ENCODE measurements around the gene LACC1.

Gene LACC1

DNA sequence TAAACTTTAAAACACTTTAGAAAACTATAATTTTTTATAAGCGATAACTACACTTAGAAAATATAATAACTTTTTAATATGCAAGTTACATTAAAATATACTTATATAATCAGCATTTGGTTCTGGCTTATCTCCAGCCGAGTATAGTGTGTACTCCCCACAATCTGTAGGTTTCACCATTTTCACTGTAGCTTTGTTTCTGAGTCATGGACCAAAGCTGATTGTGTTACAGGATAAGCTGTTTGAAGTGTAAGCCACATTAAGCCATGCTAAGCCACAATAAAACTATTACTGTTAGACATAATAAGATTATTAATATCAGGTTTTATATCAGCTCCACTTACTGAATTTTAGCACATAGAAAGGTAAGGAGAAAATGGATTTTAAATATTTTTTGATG is 44.0 kb upstream of the LACC1 start:
- no peak overlapping the region for H2AFZ ChIP-seq (ENCODE audit: low read length)
- no peak overlapping the region for H3K9ac ChIP-seq (ENCODE audit: low read length)
- no peaks in the 10 kb centered on the region for H3K27me3 ChIP-seq (replicated peaks; ENCODE audit: insufficient read depth, low read length)
- no peaks in the 10 kb centered on the region for H4K20me1 ChIP-seq (ENCODE audit: insufficient read depth, low read length)
- H3K27ac ChIP-seq (ENCODE audit: low read length) = no peak overlapping the region
- DNase-seq = no peak
- no peak overlapping the region for H3K4me2 ChIP-seq (ENCODE audit: low read depth, low read length)
- H3K9me3 ChIP-seq (replicated peaks; ENCODE audit: insufficient read depth, low read length) = no peaks in the 10 kb centered on the region
- no peaks in the 10 kb centered on the region for H3K36me3 ChIP-seq (replicated peaks; ENCODE audit: insufficient read depth, low read length)
- no peaks in the 10 kb centered on the region for H3K4me1 ChIP-seq (ENCODE audit: low read length)
- H3K9me2 ChIP-seq (replicated peaks; ENCODE audit: insufficient read depth, low read length) = no peaks in the 10 kb centered on the region
- TF ChIP-seq, protein P1, sequence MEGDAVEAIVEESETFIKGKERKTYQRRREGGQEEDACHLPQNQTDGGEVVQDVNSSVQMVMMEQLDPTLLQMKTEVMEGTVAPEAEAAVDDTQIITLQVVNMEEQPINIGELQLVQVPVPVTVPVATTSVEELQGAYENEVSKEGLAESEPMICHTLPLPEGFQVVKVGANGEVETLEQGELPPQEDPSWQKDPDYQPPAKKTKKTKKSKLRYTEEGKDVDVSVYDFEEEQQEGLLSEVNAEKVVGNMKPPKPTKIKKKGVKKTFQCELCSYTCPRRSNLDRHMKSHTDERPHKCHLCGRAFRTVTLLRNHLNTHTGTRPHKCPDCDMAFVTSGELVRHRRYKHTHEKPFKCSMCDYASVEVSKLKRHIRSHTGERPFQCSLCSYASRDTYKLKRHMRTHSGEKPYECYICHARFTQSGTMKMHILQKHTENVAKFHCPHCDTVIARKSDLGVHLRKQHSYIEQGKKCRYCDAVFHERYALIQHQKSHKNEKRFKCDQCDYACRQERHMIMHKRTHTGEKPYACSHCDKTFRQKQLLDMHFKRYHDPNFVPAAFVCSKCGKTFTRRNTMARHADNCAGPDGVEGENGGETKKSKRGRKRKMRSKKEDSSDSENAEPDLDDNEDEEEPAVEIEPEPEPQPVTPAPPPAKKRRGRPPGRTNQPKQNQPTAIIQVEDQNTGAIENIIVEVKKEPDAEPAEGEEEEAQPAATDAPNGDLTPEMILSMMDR (IDR thresholded peaks at IDR 0.05; ENCODE audit: low read length) = no peak
- TF ChIP-seq EZH2 (optimal IDR thresholded peaks at IDR 0.05; ENCODE audit: low read depth, low read length) = no peak
- TF ChIP-seq EZH2phosphoT487 (IDR thresholded peaks at IDR 0.05; ENCODE audit: low read length) = no peak
- no peak overlapping the region for H3K4me3 ChIP-seq (ENCODE audit: low read length)
- H3F3A ChIP-seq (ENCODE audit: insufficient read depth, low read length) = no peaks in the 10 kb centered on the region
- no peaks in the 10 kb centered on the region for H3K79me2 ChIP-seq (ENCODE audit: low read length)

DNA sequence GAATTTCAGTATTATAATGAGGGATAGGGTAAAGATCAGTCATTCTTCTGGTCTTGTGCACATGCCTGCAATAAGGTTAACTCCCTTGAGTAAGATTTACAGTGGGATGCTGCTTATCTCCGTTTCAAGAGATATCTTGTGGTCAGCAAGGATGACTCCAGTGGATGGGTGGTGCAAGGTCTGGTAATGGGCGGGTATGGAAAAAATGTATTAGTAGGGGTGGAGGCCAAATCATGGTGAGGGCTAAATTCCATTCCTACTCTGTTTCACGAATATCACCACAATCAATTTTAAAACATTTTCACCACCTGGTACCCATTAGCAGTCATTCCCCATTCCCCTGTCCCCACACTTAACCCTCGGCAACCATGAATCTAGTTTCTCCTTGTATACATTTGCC is 40.8 kb upstream of the LACC1 start:
- H3K27ac ChIP-seq (ENCODE audit: low read length) = no peak overlapping the region
- no peaks in the 10 kb centered on the region for H3K27me3 ChIP-seq (replicated peaks; ENCODE audit: insufficient read depth, low read length)
- no peaks in the 10 kb centered on the region for H3K9me3 ChIP-seq (replicated peaks; ENCODE audit: insufficient read depth, low read length)
- H3F3A ChIP-seq (ENCODE audit: insufficient read depth, low read length) = no peaks in the 10 kb centered on the region
- H3K36me3 ChIP-seq (replicated peaks; ENCODE audit: insufficient read depth, low read length) = no peaks in the 10 kb centered on the region
- H3K4me1 ChIP-seq (ENCODE audit: low read length) = no peaks in the 10 kb centered on the region
- H3K4me2 ChIP-seq (ENCODE audit: low read depth, low read length) = no peak overlapping the region
- H3K9ac ChIP-seq (ENCODE audit: low read length) = no peak overlapping the region
- H2AFZ ChIP-seq (ENCODE audit: low read length) = no peak overlapping the region
- no peaks in the 10 kb centered on the region for H3K9me2 ChIP-seq (replicated peaks; ENCODE audit: insufficient read depth, low read length)
- H3K4me3 ChIP-seq (ENCODE audit: low read length) = no peak overlapping the region
- TF ChIP-seq EZH2phosphoT487 (IDR thresholded peaks at IDR 0.05; ENCODE audit: low read length) (no peak), EZH2 (optimal IDR thresholded peaks at IDR 0.05; ENCODE audit: low read depth, low read length) (no peak)
- TF ChIP-seq, protein P1 (IDR thresholded peaks at IDR 0.05; ENCODE audit: low read length) = no peak
- H4K20me1 ChIP-seq (ENCODE audit: insufficient read depth, low read length) = no peaks in the 10 kb centered on the region
- DNase-seq = no peak
- no peaks in the 10 kb centered on the region for H3K79me2 ChIP-seq (ENCODE audit: low read length)

DNA sequence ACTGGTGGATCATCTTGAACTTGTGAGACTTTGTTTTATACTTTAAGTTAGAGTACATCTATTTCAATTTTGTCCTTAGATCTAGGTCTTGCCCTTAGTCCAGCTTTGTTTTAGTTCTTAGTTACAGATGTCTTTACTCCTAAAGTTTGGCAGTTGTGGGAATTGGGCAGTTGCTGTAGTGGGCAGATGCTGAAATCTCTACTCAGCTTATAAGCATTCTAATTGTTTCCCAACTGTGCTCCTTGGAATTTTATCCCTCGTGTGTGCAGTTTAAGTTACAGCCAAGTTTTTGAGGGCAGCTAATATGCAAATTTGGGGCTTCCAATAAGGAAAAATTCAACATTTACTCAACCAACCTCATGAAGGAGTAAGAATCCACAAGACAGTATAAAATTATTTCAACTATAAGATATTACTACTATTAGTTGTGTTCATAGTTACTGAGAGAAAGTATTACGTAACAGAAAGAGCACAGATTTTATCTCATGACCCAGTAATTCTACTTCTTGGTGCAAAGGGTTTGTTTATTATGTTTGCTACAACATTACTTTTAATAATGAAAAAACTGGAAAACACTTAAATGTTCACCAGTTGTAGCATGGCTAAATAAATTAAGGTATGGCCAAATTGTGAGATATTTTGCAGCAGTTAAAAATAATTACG is 33.1 kb upstream of the LACC1 start:
- no peaks in the 10 kb centered on the region for H3F3A ChIP-seq (ENCODE audit: insufficient read depth, low read length)
- H4K20me1 ChIP-seq (ENCODE audit: insufficient read depth, low read length) = no peaks in the 10 kb centered on the region
- no peaks in the 10 kb centered on the region for H3K9me3 ChIP-seq (replicated peaks; ENCODE audit: insufficient read depth, low read length)
- no peak overlapping the region for H3K9ac ChIP-seq (ENCODE audit: low read length)
- H3K9me2 ChIP-seq (replicated peaks; ENCODE audit: insufficient read depth, low read length) = no peaks in the 10 kb centered on the region
- TF ChIP-seq EZH2 (optimal IDR thresholded peaks at IDR 0.05; ENCODE audit: low read depth, low read length) = no peak
- TF ChIP-seq, protein P1 (IDR thresholded peaks at IDR 0.05; ENCODE audit: low read length) = no peak
- no peak for TF ChIP-seq EZH2phosphoT487 (IDR thresholded peaks at IDR 0.05; ENCODE audit: low read length)
- DNase-seq = no peak
- H3K36me3 ChIP-seq (replicated peaks; ENCODE audit: insufficient read depth, low read length) = no peaks in the 10 kb centered on the region
- H2AFZ ChIP-seq (ENCODE audit: low read length) = no peak overlapping the region
- no peak overlapping the region for H3K27ac ChIP-seq (ENCODE audit: low read length)
- no peaks in the 10 kb centered on the region for H3K27me3 ChIP-seq (replicated peaks; ENCODE audit: insufficient read depth, low read length)
- no peaks in the 10 kb centered on the region for H3K79me2 ChIP-seq (ENCODE audit: low read length)
- H3K4me1 ChIP-seq (ENCODE audit: low read length) = no peaks in the 10 kb centered on the region
- no peak overlapping the region for H3K4me3 ChIP-seq (ENCODE audit: low read length)
- H3K4me2 ChIP-seq (ENCODE audit: low read depth, low read length) = no peak overlapping the region

Data from MM.1S (cell line).